ENCODE data around the gene RANBP3.
"Not testable (repeated sequence)": the region's sequence is repeated elsewhere in the genome, so short reads cannot be mapped to it uniquely, and the experiment has no call there.

RANBP3 gene

DNA sequence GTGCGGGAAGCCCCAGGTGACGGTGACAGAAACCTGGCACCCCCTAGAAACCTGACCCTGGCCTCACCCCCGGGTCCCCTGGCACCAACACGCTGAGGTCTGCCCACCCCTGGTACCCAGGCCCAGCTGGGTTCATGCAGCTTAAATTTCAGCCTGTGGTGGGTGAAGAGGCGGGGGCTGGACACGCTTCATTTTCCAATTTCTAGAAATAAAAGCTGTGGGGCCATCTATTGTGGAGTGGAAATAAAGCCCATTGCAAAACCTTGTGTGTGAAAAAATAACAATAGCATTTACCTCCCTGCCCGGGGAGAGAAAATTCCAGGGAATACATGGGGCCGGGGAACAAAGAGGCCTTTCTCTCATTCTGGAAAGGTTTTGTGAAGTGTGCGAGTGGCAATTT lies 100.1 kb downstream of the RANBP3 start:
- DNase-seq, result no peak

DNA sequence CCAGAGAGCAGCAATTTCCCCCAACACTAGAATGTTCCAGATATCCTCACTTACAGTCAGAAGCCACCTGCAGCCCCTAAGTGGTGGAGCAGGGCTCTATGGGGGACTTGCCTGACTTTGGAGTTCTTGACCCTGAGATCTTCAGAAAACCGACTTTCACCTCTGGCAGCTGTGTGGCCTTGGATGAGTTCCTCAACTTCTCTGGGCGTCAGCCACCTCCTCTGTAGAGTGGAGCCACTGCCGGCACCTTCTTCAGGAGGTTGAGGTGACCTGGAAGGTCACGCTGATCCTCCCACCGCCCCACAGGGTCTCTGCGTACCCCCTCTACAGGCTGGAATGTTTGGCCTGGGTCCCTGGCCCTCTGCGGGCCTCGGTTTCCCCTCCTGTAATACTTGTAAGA lies 100.5 kb downstream of the RANBP3 start:
- DNase-seq, result no peak

DNA sequence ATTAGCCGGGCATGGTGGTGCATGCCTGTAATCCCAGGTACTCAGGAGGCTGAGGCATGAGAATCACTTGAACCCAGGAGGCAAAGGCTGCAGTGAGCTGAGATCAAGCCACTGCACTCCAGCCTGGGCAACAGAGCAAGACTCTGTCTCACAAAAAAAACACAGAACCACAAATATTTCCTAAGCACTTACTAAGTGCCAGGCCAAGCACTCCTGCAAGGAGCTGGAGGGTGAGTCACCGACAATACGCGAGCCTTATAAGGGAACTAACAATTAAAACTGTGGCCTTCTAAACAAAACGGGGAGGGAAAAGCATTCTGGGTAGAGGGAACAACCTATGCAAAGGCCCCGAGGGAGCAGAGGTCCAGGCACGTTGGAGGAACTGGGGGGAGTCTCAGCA lies 103.4 kb downstream of the RANBP3 start:
- not testable (repeated sequence) for DNase-seq

DNA sequence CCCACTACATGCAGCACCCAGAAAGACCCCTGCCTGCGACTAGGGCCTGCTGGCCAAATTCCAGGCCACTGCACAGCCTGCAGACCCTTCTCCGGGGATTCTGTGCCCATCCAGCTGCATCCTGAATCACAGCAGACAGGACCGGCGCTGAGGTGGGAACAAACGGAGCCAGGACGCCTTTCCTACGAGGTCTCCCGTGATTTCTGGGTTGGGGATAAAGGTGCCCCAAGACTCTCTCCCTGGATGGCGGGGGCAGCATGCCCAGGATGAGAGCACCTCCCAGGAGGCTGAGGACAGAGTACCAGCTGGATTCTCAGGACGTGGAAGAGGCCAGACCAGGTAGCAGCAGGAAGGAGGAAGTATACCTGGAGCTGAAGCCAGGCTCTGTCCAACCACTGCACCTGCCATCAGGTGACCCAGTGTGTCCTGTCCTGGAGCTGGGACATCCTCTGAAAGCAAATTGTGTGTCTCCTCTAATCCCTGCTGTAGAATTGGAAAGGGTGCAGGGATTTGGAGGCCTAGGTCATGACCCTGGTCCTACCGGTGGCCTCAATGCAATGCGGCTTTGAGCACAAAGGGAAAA lies 104.2 kb downstream of the RANBP3 start:
- no peak for DNase-seq

DNA sequence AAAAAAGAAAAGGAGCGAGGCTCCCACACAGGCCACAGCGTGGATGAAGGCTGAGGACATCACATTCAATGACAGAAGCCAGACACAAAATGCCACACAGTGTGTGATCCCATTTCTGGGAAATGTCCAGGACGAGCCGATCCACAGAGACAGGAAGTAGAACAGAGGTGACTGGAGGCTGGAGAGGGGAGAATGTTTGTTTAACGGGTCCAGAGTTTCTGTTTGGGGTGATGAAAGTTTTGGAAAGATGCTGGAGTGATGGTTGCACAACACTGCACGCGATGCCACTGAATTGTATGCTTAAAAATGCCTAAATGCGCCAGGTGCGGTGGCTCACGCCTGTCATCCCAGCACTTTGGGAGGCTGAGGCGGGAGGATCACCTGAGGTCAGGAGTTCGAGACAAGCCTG lies 107.0 kb downstream of the RANBP3 start:
- no peak for DNase-seq

DNA sequence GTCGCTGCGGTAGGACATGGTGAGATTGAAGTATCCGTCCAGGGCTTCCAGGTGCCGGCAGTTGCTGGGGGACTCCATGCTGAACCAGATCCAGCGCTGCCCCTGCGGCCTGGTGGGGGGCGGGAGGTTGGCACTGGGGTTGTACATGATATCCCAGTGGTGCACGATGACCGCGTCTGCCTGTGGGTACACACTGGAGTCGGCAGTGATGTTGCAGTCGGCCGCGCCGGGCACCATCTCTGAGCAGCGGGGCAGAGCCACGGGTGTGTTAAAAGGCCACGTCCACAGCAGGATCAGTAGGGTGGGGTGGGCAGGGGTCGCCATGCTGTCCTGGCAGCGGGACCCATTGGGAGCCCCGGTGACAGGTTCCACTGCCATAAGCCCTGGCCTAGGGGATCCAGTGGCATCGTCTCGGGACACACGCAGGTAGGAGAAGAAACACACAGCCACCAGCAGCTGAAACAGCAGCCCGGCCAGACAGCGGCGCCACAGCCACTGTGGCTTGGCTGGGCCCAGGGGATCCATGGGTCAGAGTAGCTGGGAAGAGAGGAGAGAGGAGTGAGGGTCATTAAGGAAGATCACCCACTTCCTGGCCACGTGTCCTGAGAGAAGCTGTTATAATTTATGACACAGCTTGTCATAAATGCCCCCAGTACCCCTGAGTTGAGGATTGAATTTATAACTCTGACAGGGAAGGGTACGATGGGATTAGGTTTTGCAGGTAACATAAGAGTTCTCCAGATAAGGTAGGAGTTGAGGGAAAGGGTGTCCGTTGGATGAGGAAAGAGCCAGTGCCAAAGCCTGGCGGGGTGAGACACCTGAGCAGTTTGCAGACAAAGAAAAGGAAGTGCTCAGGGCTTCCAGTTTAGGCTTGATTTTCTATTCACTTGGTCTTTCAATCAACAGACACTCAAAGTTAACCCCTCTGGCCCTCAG lies 110.5 kb downstream of the RANBP3 start:
- DNase-seq, result no peak

Data from SHP77 (cell line).